Gastroesophageal sphincter (tissue), 4 donors: ENCODE measurements around the gene NR1I2. TPM values are rescaled to one million over a fixed set of nuclear protein-coding genes. Genes with fewer than 3 reads are reported as not detected.

ENCODE experiments used
- ATAC-seq: fragments of 150-250 bp; one replicate; pipeline ENCODE4 v1.9.1; 2016; ENCODE audit warnings: mild to moderate bottlenecking, moderate library complexity
- H3K27ac ChIP-seq, 4 donors: fragments of 200-600 bp; sonication (generic) in 3 of 4; 1 replicate in 3 of 4; 2 replicates in 1 of 4; pipeline ENCODE4 v1.5.1; 2016 to 2019
- H3K27me3 ChIP-seq: fragments of 200-600 bp; sonication (generic); one replicate; pipeline ENCODE4 v1.5.1; 2019
- H3K36me3 ChIP-seq, 2 donors: fragments of 200-600 bp; sonication (generic); one replicate each; pipeline ENCODE4 v1.5.1; 2019; ENCODE audit warnings: control low read depth in 1 of 2
- H3K4me1 ChIP-seq, 3 donors: fragments of 200-600 bp; sonication (generic); 1 replicate in 2 of 3; 2 replicates in 1 of 3; pipeline ENCODE4 v1.5.1; 2016 to 2019; ENCODE audit warnings: control low read depth in 2 of 3
- H3K4me3 ChIP-seq, 2 donors: fragments of 200-600 bp; sonication (generic); one replicate each; pipeline ENCODE4 v1.5.1; 2019; ENCODE audit warnings: mild to moderate bottlenecking in 1 of 2, moderate library complexity in 1 of 2
- H3K9me3 ChIP-seq, 3 donors: fragments of 200-600 bp; sonication (generic); one replicate each; pipeline ENCODE4 v1.5.1; 2017 to 2019; ENCODE audit warnings: control low read depth in 2 of 3
- CTCF ChIP-seq, 4 experiments: fragments of 200-600 bp in 2 of 4; fragments of 450-650 bp in 2 of 4; sonication (generic) in 1 of 4; IDR thresholded peaks; one replicate each; pipeline ENCODE4 v1.5.1; 2017 to 2019; ENCODE audit warnings: antibody characterized with exemption in 4 of 4, mild to moderate bottlenecking in 2 of 4, moderate library complexity in 2 of 4
- EP300 ChIP-seq: sonication (generic); formaldehyde crosslinking; IDR thresholded peaks from one replicate; pipeline ENCODE4 v1.6.1; 2017; ENCODE audit warnings: antibody characterized with exemption, mild to moderate bottlenecking
- POLR2A ChIP-seq, 2 donors: fragments of 450-650 bp; IDR thresholded peaks; one replicate each; pipeline ENCODE4 v1.6.1; 2017; ENCODE audit warnings: antibody characterized with exemption in 2 of 2, mild to moderate bottlenecking in 2 of 2, moderate library complexity in 1 of 2
- POLR2AphosphoS5 ChIP-seq: sonication (generic); formaldehyde crosslinking; IDR thresholded peaks from one replicate; pipeline ENCODE4 v1.6.1; 2017; ENCODE audit warnings: antibody characterized with exemption
- WGBS, 2 donors: methylation state at CpG; one replicate each; pipeline ENCODE4 v1.1.5; 2018; ENCODE audit warnings: low coverage in 1 of 2; 5-methylcytosine and 5-hydroxymethylcytosine counted together
- total RNA-seq, 4 donors: library from RNA; depleted of rRNA; stranded (reverse); fragments of >200 nt; gene quantifications; one replicate each; pipeline ENCODE4 v1.1.0, GENCODE V29; 2016

Gene NR1I2
- total RNA-seq, 4 donors from 2014 or later = not detected

GRCh38 chr3:119776304-119776703 is 5.6 kb upstream of the NR1I2 start:
- H3K36me3 ChIP-seq = no peaks in the 10 kb centered on the region
- H3K4me1 ChIP-seq = no peaks in the 10 kb centered on the region
- no peak overlapping the region for H3K4me3 ChIP-seq
- H3K27me3 ChIP-seq = no peaks in the 10 kb centered on the region
- no peak for ATAC-seq
- no peak overlapping the region for H3K27ac ChIP-seq
- peaks cover 0 to 8% (median 0%) of the 10 kb centered on the region in 3 donors for H3K9me3 ChIP-seq
- TF ChIP-seq POLR2A (IDR thresholded peaks at IDR 0.05) (no peak), EP300 (no peak), POLR2AphosphoS5 (no peak), CTCF (IDR thresholded peaks at IDR 0.05) (no peak)
- 35 to 80% methylated on average over 1 of the region's 1 CpG for WGBS, 2 donors

- Histone ChIP-seq H3K27ac (no peak overlapping the region), H3K4me3 (no peak overlapping the region), H3K4me1 (no peaks in the 10 kb centered on the region), H3K36me3 (no peaks in the 10 kb centered on the region), H3K27me3 (no peaks in the 10 kb centered on the region), H3K9me3 (peaks cover 0 to 8% (median 0%) of the 10 kb centered on the region in 3 donors)
- WGBS, 2 donors = 83 to 92% methylated on average over 1 of the region's 1 CpG
- no peak for ATAC-seq
- no peak for TF ChIP-seq CTCF (IDR thresholded peaks at IDR 0.05)
- no peak for TF ChIP-seq EP300
- TF ChIP-seq POLR2AphosphoS5 = no peak
- TF ChIP-seq POLR2A (IDR thresholded peaks at IDR 0.05) = no peak
Measured at GRCh38 chr3:119778176-119778575, 3.7 kb upstream of the NR1I2 start.

- no peak overlapping the region for H3K4me3 ChIP-seq
- H3K36me3 ChIP-seq = no peaks in the 10 kb centered on the region
- peaks cover 0 to 8% (median 0%) of the 10 kb centered on the region in 3 donors for H3K9me3 ChIP-seq
- TF ChIP-seq POLR2A (IDR thresholded peaks at IDR 0.05) (no peak), POLR2AphosphoS5 (no peak), CTCF (IDR thresholded peaks at IDR 0.05) (no peak)
- no peak overlapping the region for H3K27ac ChIP-seq
- WGBS, 2 donors = 40 to 63% methylated on average over 2 of the region's 2 CpGs
- ATAC-seq = no peak
- H3K4me1 ChIP-seq = no peaks in the 10 kb centered on the region
- no peaks in the 10 kb centered on the region for H3K27me3 ChIP-seq
Measured at GRCh38 chr3:119778811-119779210, 3.1 kb upstream of the NR1I2 start.

- 65 to 90% methylated on average over 2 of the region's 2 CpGs for WGBS, 2 donors
- Histone ChIP-seq H3K27me3 (no peaks in the 10 kb centered on the region), H3K9me3 (peaks cover 0 to 8% (median 0%) of the 10 kb centered on the region in 3 donors), H3K27ac (no peak overlapping the region), H3K4me3 (no peak overlapping the region), H3K4me1 (no peaks in the 10 kb centered on the region), H3K36me3 (no peaks in the 10 kb centered on the region)
- TF ChIP-seq POLR2AphosphoS5 (no peak), EP300 (no peak), POLR2A (IDR thresholded peaks at IDR 0.05) (no peak), CTCF (IDR thresholded peaks at IDR 0.05) (no peak)
- ATAC-seq = no peak
Measured at GRCh38 chr3:119779731-119780383, 2.0 kb upstream of the NR1I2 start.

- Histone ChIP-seq H3K4me1 (no peaks in the 10 kb centered on the region), H3K4me3 (no peak overlapping the region), H3K9me3 (no peaks in the 10 kb centered on the region), H3K27me3 (no peaks in the 10 kb centered on the region), H3K36me3 (no peaks in the 10 kb centered on the region), H3K27ac (no peak overlapping the region)
- no CpG with 5 or more reads among the region's 1 CpG for WGBS, 2 donors
- TF ChIP-seq CTCF (IDR thresholded peaks at IDR 0.05) (no peak), POLR2AphosphoS5 (no peak), EP300 (no peak), POLR2A (IDR thresholded peaks at IDR 0.05) (no peak)
- no peak for ATAC-seq
Measured at GRCh38 chr3:119782460-119782859, 559 bp downstream of the NR1I2 start.
